HEK293 (cell line): ENCODE results near the gene SPACA7.

ENCODE experiments used
- CTCF ChIA-PET: fragments of 350-600 bp; formaldehyde crosslinking; extraction: SDS; loops from one replicate; lab custom pipeline; 2021; ENCODE audit warnings: antibody characterized with exemption; lab: Yijun Ruan, JAX
- POLR2A ChIA-PET: fragments of 300-600 bp; formaldehyde crosslinking; extraction: SDS; loops from one replicate; lab custom pipeline; 2020; ENCODE audit warnings: antibody characterized with exemption, inconsistent platforms; lab: Yijun Ruan, JAX
- H3K27ac ChIP-seq: fragments of 200-500 bp; sonication (Bioruptor generic); 2 replicates; pipeline ENCODE4 v1.5.1; 2014; ENCODE audit warnings: low read depth, low read length, control low read depth, inconsistent platforms; ENCODE audit errors: extremely low read depth
- H3K36me3 ChIP-seq, 2 experiments: fragments of 200-500 bp in 1 of 2; sonication (Bioruptor generic) in 1 of 2; 1 replicate in 1 of 2; 2 replicates in 1 of 2; pipeline ENCODE4 v1.5.1; 2014 to 2017; ENCODE audit warnings: inconsistent platforms in 2 of 2, low read length in 2 of 2; ENCODE audit not compliant: control insufficient read depth in 2 of 2, insufficient read depth in 1 of 2
- H3K4me1 ChIP-seq: fragments of 200-500 bp; sonication (Bioruptor generic); 2 replicates; pipeline ENCODE4 v1.5.1; 2014; ENCODE audit warnings: mild to moderate bottlenecking, low read length, inconsistent platforms; ENCODE audit not compliant: control insufficient read depth, insufficient read depth
- H3K4me3 ChIP-seq: 2 replicates; pipeline ENCODE4 v1.5.1; 2011; ENCODE audit warnings: low read depth, mild to moderate bottlenecking, control low read depth, low read length, moderate library complexity
- H3K9me3 ChIP-seq: fragments of 200-500 bp; sonication (Bioruptor generic); 2 replicates; pipeline ENCODE4 v1.5.1; 2014; ENCODE audit warnings: low read depth, low read length, inconsistent platforms; ENCODE audit not compliant: control insufficient read depth, insufficient read depth
- ATF2 ChIP-seq: fragments of 450-650 bp; formaldehyde crosslinking; IDR thresholded peaks from 2 replicates; pipeline ENCODE4 v1.5.1; 2016; ENCODE audit warnings: missing biosample characterization, missing genetic modification characterization, low read depth
- GLIS2 ChIP-seq: fragments of 450-650 bp; formaldehyde crosslinking; IDR thresholded peaks from 2 replicates; pipeline ENCODE4 v1.5.1; 2016; ENCODE audit warnings: missing biosample characterization, missing genetic modification characterization
- HIC1 ChIP-seq: fragments of 450-650 bp; formaldehyde crosslinking; IDR thresholded peaks from 2 replicates; pipeline ENCODE4 v1.5.1; 2016; ENCODE audit warnings: missing biosample characterization, missing genetic modification characterization
- OSR2 ChIP-seq: fragments of 450-650 bp; formaldehyde crosslinking; IDR thresholded peaks from 2 replicates; pipeline ENCODE4 v1.5.1; 2016; ENCODE audit warnings: missing biosample characterization, missing genetic modification characterization
- REST ChIP-seq: fragments of 450-650 bp; formaldehyde crosslinking; IDR thresholded peaks from 2 replicates; pipeline ENCODE4 v1.5.1; 2016; ENCODE audit warnings: missing biosample characterization, missing genetic modification characterization
- SALL2 ChIP-seq: fragments of 450-650 bp; formaldehyde crosslinking; IDR thresholded peaks from 2 replicates; pipeline ENCODE4 v1.5.0; 2017; ENCODE audit warnings: missing biosample characterization, mild to moderate bottlenecking, missing genetic modification characterization, borderline replicate concordance
- TCF7L2 ChIP-seq: IDR thresholded peaks from 2 replicates; pipeline ENCODE4 v1.6.1; 2011; ENCODE audit warnings: low read depth, mild to moderate bottlenecking, inconsistent platforms, low read length, moderate library complexity, borderline replicate concordance
- YY2 ChIP-seq: fragments of 450-650 bp; formaldehyde crosslinking; IDR thresholded peaks from 2 replicates; pipeline ENCODE4 v1.5.1; 2016; ENCODE audit warnings: missing biosample characterization, missing genetic modification characterization
- ZBTB20 ChIP-seq: fragments of 450-650 bp; formaldehyde crosslinking; IDR thresholded peaks from 2 replicates; pipeline ENCODE4 v1.5.1; 2016; ENCODE audit warnings: missing biosample characterization, missing genetic modification characterization
- ZBTB44 ChIP-seq: fragments of 450-650 bp; IDR thresholded peaks from 2 replicates; pipeline ENCODE4 v1.5.1; 2018; ENCODE audit warnings: missing biosample characterization, mild to moderate bottlenecking, missing genetic modification characterization
- ZNF132 ChIP-seq: fragments of 450-650 bp; formaldehyde crosslinking; IDR thresholded peaks from 2 replicates; pipeline ENCODE4 v1.5.1; 2017; ENCODE audit warnings: missing biosample characterization, missing genetic modification characterization, borderline replicate concordance
- ZNF138 ChIP-seq: fragments of 450-650 bp; formaldehyde crosslinking; IDR thresholded peaks from 2 replicates; pipeline ENCODE4 v1.5.1; 2016; ENCODE audit warnings: missing biosample characterization, missing genetic modification characterization, borderline replicate concordance
- ZNF175 ChIP-seq: fragments of 450-650 bp; formaldehyde crosslinking; IDR thresholded peaks from 2 replicates; pipeline ENCODE4 v1.5.1; 2016; ENCODE audit warnings: missing biosample characterization, missing genetic modification characterization
- ZNF24 ChIP-seq: fragments of 450-650 bp; formaldehyde crosslinking; IDR thresholded peaks from 2 replicates; pipeline ENCODE4 v1.5.1; 2016; ENCODE audit warnings: missing biosample characterization, missing genetic modification characterization
- ZNF292 ChIP-seq: fragments of 450-650 bp; formaldehyde crosslinking; IDR thresholded peaks from 2 replicates; pipeline ENCODE4 v1.5.1; 2016; ENCODE audit warnings: low read depth, missing biosample characterization, missing genetic modification characterization, borderline replicate concordance
- ZNF324 ChIP-seq: fragments of 450-650 bp; formaldehyde crosslinking; IDR thresholded peaks from 2 replicates; pipeline ENCODE4 v1.5.1; 2016; ENCODE audit warnings: missing biosample characterization, missing genetic modification characterization
- ZNF350 ChIP-seq: fragments of 450-650 bp; formaldehyde crosslinking; IDR thresholded peaks from 2 replicates; pipeline ENCODE4 v1.5.0; 2017; ENCODE audit warnings: missing biosample characterization, mild to moderate bottlenecking, missing genetic modification characterization
- ZNF426 ChIP-seq: fragments of 450-650 bp; formaldehyde crosslinking; IDR thresholded peaks from 2 replicates; pipeline ENCODE4 v1.5.1; 2017; ENCODE audit warnings: missing biosample characterization, missing genetic modification characterization, mild to moderate bottlenecking, inconsistent platforms, moderate library complexity
- ZNF473 ChIP-seq: fragments of 450-650 bp; formaldehyde crosslinking; IDR thresholded peaks from 2 replicates; pipeline ENCODE4 v1.5.1; 2017; ENCODE audit warnings: missing biosample characterization, missing genetic modification characterization
- ZNF549 ChIP-seq: fragments of 450-650 bp; IDR thresholded peaks from 2 replicates; pipeline ENCODE4 v1.5.1; 2018; ENCODE audit warnings: missing biosample characterization, missing genetic modification characterization, mild to moderate bottlenecking, inconsistent platforms, moderate library complexity
- ZNF561 ChIP-seq: fragments of 450-650 bp; IDR thresholded peaks from 2 replicates; pipeline ENCODE4 v1.5.1; 2018; ENCODE audit warnings: missing biosample characterization, missing genetic modification characterization, borderline replicate concordance
- ZNF610 ChIP-seq: fragments of 450-650 bp; formaldehyde crosslinking; IDR thresholded peaks from 2 replicates; pipeline ENCODE4 v1.5.1; 2016; ENCODE audit warnings: missing biosample characterization, missing genetic modification characterization, borderline replicate concordance
- ZNF664 ChIP-seq: fragments of 450-650 bp; formaldehyde crosslinking; IDR thresholded peaks from 2 replicates; pipeline ENCODE4 v1.5.1; 2016; ENCODE audit warnings: missing biosample characterization, missing genetic modification characterization
- ZNF792 ChIP-seq: fragments of 450-650 bp; formaldehyde crosslinking; IDR thresholded peaks from 2 replicates; pipeline ENCODE4 v1.5.1; 2016; ENCODE audit warnings: missing biosample characterization, missing genetic modification characterization
- ZNF843 ChIP-seq: fragments of 450-650 bp; formaldehyde crosslinking; IDR thresholded peaks from 2 replicates; pipeline ENCODE4 v1.5.1; 2016; ENCODE audit warnings: missing biosample characterization, missing genetic modification characterization
- ZSCAN30 ChIP-seq: fragments of 450-650 bp; IDR thresholded peaks from 2 replicates; pipeline ENCODE4 v1.5.1; 2018; ENCODE audit warnings: missing biosample characterization, mild to moderate bottlenecking, missing genetic modification characterization, moderate library complexity

Gene SPACA7

GRCh38 chr13:112345826-112346172, 30.4 kb upstream of the SPACA7 start:
- no peak overlapping the region for H3K4me3 ChIP-seq
- no peaks in the 10 kb centered on the region for H3K36me3 ChIP-seq
- CTCF ChIA-PET: interaction anchor here (0.6 to 1.1 kb wide), 2 partner anchors 8 to 283 kb away, joined by 4 to 5 read pairs; no protein-coding TSS in a partner anchor
- H3K9me3 ChIP-seq: no peaks in the 10 kb centered on the region
- no peak for TF ChIP-seq ZNF175 (tag by site-specific recombination)
- TF ChIP-seq ZNF350 (tag by site-specific recombination): no peak
- peak; percentile 74 for TF ChIP-seq ZBTB20
- TF ChIP-seq, all 188 proteins: peak for 1
- Histone ChIP-seq H3K27ac (peak overlapping the region; percentile 31; the same call in 1 of the 2 replicates), H3K4me1 (peaks cover 14% of the 10 kb centered on the region)
- POLR2A ChIA-PET: no interaction called here

GRCh38 chr13:112346173-112346898, 29.8 kb upstream of the SPACA7 start:
- Histone ChIP-seq H3K9me3 (no peaks in the 10 kb centered on the region), H3K36me3 (no peaks in the 10 kb centered on the region), H3K27ac (peak overlapping the region; percentile 31; the same call in 1 of the 2 replicates), H3K4me3 (no peak overlapping the region), H3K4me1 (peaks cover 14% of the 10 kb centered on the region)
- CTCF ChIA-PET: interaction anchor here (0.6 to 1.1 kb wide), 2 partner anchors 8 to 283 kb away, joined by 4 to 5 read pairs; no protein-coding TSS in a partner anchor
- POLR2A ChIA-PET: no interaction called here
- TF ChIP-seq ZNF292 (no peak), TCF7L2 (peak; percentile 96), ZNF175 (tag by site-specific recombination) (no peak), ZNF843 (tag by site-specific recombination) (peak; percentile 99), ZNF549 (tag by site-specific recombination) (no peak), ZNF426 (tag by site-specific recombination) (no peak), ZNF610 (tag by site-specific recombination) (peak; percentile 88), ZNF324 (tag by site-specific recombination) (peak; percentile 98), ZNF664 (peak; percentile 73), ATF2 (tag by site-specific recombination) (peak; percentile 83), ZNF561 (peak; percentile 95), YY2 (tag by site-specific recombination) (no peak), ZNF792 (tag by site-specific recombination) (no peak), REST (tag by site-specific recombination) (peak; percentile 20; the same call in 1 of the 2 replicates), ZBTB44 (tag by site-specific recombination) (peak; percentile 99), ZSCAN30 (tag by site-specific recombination) (peak; percentile 55; the same call in 1 of the 2 replicates), ZNF24 (tag by site-specific recombination) (peak; percentile 98), ZNF132 (tag by site-specific recombination) (no peak), OSR2 (tag by site-specific recombination) (peak; percentile 100), ZNF138 (tag by site-specific recombination) (no peak), GLIS2 (tag by site-specific recombination) (peak; percentile 65), HIC1 (peak; percentile 85), SALL2 (no peak), ZNF473 (tag by site-specific recombination) (no peak)
